ENCODE results near the gene CLIP1. TPM values are rescaled to one million over a fixed set of nuclear protein-coding genes. Genes with fewer than 3 reads are reported as not detected.
"Not testable (repeated sequence)": the region's sequence is repeated elsewhere in the genome, so short reads cannot be mapped to it uniquely, and the experiment has no call there.

The CLIP1 gene
- polyA plus RNA-seq, 4 donors = 16.1 to 34.9 (median 19.7) TPM

DNA sequence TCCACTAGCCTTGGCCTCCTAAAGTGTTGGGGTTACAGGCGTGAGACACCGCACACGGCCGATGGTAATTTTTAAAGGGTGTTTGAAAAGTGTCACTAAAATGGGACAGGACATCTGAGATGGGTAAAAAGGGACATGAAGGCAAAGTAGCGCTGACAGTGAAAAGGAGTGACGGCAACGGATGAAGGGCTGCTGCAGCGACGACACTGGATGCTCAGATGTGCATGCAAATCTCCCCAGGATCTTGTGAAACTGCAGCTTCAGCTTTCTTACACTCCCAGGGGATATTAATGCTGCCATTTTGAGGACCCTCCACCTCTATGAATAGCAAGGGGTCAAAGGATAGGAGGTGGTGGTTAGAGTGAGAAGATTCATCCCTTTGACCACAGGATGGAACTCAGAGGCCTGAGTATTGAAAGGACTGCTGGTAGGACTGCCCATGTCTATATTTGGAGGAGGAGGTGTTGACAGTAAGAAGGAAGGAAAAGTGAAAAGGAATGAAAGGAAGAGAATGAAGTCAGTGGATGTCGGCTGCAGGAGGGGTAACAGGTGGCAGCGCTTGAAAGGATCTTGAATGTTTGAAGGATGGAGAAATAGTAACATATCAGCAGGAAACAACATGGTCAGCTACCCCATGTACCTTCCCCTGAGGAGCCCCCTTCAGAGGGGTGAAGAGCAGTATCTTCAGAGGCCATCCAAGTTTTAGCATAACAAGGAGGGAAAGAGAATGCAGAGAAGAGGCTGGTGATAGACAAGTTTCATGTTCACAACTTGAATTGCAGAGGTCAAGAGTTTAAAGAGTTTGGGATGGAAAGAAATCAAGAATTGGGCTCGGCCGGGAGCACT, 37.1 kb downstream of the CLIP1 start:
- Histone ChIP-seq H3K36me3 (ENCODE audit: control insufficient read depth in 3 of 3, insufficient read depth in 2 of 3, low read depth in 1 of 3, low read length in 3 of 3) (peaks cover 0 to 12% (median 0%) of the 10 kb centered on the region in 3 donors), H3K4me3 (ENCODE audit: low read depth in 1 of 3, low read length in 3 of 3) (no peak overlapping the region), H3K27me3 (ENCODE audit: control insufficient read depth in 3 of 3, insufficient read depth in 3 of 3, low read length in 3 of 3) (no peaks in the 10 kb centered on the region), H3K9me3 (ENCODE audit: control insufficient read depth in 2 of 2, insufficient read depth in 1 of 2, low read depth in 1 of 2, low read length in 1 of 2) (no peaks in the 10 kb centered on the region), H3K4me1 (ENCODE audit: control insufficient read depth in 3 of 3, insufficient read depth in 2 of 3, low read depth in 1 of 3, low read length in 2 of 3) (no peaks in the 10 kb centered on the region), H3K27ac (ENCODE audit: low read depth in 1 of 3, low read length in 2 of 3) (no peak overlapping the region)
- FAIRE-seq (no peak), DNase-seq (no peak)
- WGBS, 3 donors = 92 to 96% (median 92%) methylated on average over 13 of the region's 13 CpGs

DNA sequence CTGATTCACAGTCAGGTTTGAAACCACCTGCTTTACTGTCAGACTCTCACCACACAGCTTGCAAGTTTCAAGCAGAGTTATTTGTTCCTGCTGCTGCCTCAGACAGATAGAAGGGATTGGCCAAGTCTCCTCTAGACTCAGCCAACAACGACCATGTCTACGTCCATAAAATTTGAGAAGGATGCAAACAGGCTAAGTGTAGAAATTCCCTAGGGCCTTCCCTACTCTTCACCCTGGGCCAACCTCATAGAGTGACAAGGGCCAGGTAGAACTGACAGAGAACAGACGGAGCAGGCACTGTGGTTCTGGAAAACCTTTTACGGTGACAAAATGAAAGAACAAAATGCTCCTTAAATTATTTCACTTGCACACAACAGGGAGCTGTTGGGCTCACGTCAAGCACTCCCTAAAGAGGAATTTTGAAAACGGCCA, 39.5 kb downstream of the CLIP1 start:
- 85 to 96% (median 91%) methylated on average over 6 of the region's 6 CpGs for WGBS, 3 donors
- no peak for FAIRE-seq

GRCh38 chr12:122381021-122381420, 41.4 kb downstream of the CLIP1 start:
- Histone ChIP-seq H3K36me3 (ENCODE audit: control insufficient read depth in 3 of 3, insufficient read depth in 2 of 3, low read depth in 1 of 3, low read length in 3 of 3) (peaks cover 9 to 42% (median 9%) of the 10 kb centered on the region in 3 donors), H3K9me3 (ENCODE audit: control insufficient read depth in 2 of 2, insufficient read depth in 1 of 2, low read depth in 1 of 2, low read length in 1 of 2) (no peaks in the 10 kb centered on the region), H3K4me1 (ENCODE audit: control insufficient read depth in 3 of 3, insufficient read depth in 2 of 3, low read depth in 1 of 3, low read length in 2 of 3) (no peaks in the 10 kb centered on the region), H3K4me3 (ENCODE audit: low read depth in 1 of 3, low read length in 3 of 3) (no peak overlapping the region), H3K27me3 (ENCODE audit: control insufficient read depth in 3 of 3, insufficient read depth in 3 of 3, low read length in 3 of 3) (no peaks in the 10 kb centered on the region), H3K27ac (ENCODE audit: low read depth in 1 of 3, low read length in 2 of 3) (no peak overlapping the region)
- 76 to 91% (median 86%) methylated on average over 1 of the region's 1 CpG for WGBS, 3 donors
- FAIRE-seq (no peak), DNase-seq (no peak)

More for the DNA sequence above, 39.5 kb downstream of the CLIP1 start:
- Histone ChIP-seq H3K27me3 (ENCODE audit: control insufficient read depth in 3 of 3, insufficient read depth in 3 of 3, low read length in 3 of 3) (no peaks in the 10 kb centered on the region), H3K4me3 (ENCODE audit: low read depth in 1 of 3, low read length in 3 of 3) (no peak overlapping the region), H3K4me1 (ENCODE audit: control insufficient read depth in 3 of 3, insufficient read depth in 2 of 3, low read depth in 1 of 3, low read length in 2 of 3) (no peaks in the 10 kb centered on the region), H3K36me3 (ENCODE audit: control insufficient read depth in 3 of 3, insufficient read depth in 2 of 3, low read depth in 1 of 3, low read length in 3 of 3) (peaks cover under 1 to 26% (median 2%) of the 10 kb centered on the region in 3 donors), H3K9me3 (ENCODE audit: control insufficient read depth in 2 of 2, insufficient read depth in 1 of 2, low read depth in 1 of 2, low read length in 1 of 2) (no peaks in the 10 kb centered on the region), H3K27ac (ENCODE audit: low read depth in 1 of 3, low read length in 2 of 3) (no peak overlapping the region)
- no peak for DNase-seq

- 97 to 98% (median 97%) methylated on average over 5 of the region's 5 CpGs for WGBS, 3 donors
- not testable (repeated sequence) for DNase-seq; H3K4me3 ChIP-seq (ENCODE audit: low read depth in 1 of 3, low read length in 3 of 3); H3K27me3 ChIP-seq (ENCODE audit: control insufficient read depth in 3 of 3, insufficient read depth in 3 of 3, low read length in 3 of 3); H3K9me3 ChIP-seq (ENCODE audit: control insufficient read depth in 2 of 2, insufficient read depth in 1 of 2, low read depth in 1 of 2, low read length in 1 of 2); H3K4me1 ChIP-seq (ENCODE audit: control insufficient read depth in 3 of 3, insufficient read depth in 2 of 3, low read depth in 1 of 3, low read length in 2 of 3); H3K27ac ChIP-seq (ENCODE audit: low read depth in 1 of 3, low read length in 2 of 3); FAIRE-seq
- peaks cover 9 to 52% (median 9%) of the 10 kb centered on the region in 3 donors for H3K36me3 ChIP-seq (ENCODE audit: control insufficient read depth in 3 of 3, insufficient read depth in 2 of 3, low read depth in 1 of 3, low read length in 3 of 3)
These were observed 45.7 kb downstream of the CLIP1 start for GRCh38 chr12:122376751-122377150.

- no peak for FAIRE-seq
- Histone ChIP-seq H3K9me3 (ENCODE audit: control insufficient read depth in 2 of 2, insufficient read depth in 1 of 2, low read depth in 1 of 2, low read length in 1 of 2) (no peaks in the 10 kb centered on the region), H3K27me3 (ENCODE audit: control insufficient read depth in 3 of 3, insufficient read depth in 3 of 3, low read length in 3 of 3) (no peaks in the 10 kb centered on the region), H3K4me1 (ENCODE audit: control insufficient read depth in 3 of 3, insufficient read depth in 2 of 3, low read depth in 1 of 3, low read length in 2 of 3) (no peaks in the 10 kb centered on the region), H3K36me3 (ENCODE audit: control insufficient read depth in 3 of 3, insufficient read depth in 2 of 3, low read depth in 1 of 3, low read length in 3 of 3) (peaks cover 9 to 56% (median 9%) of the 10 kb centered on the region in 3 donors), H3K27ac (ENCODE audit: low read depth in 1 of 3, low read length in 2 of 3) (no peak overlapping the region), H3K4me3 (ENCODE audit: low read depth in 1 of 3, low read length in 3 of 3) (no peak overlapping the region)
- no peak for DNase-seq
- WGBS, 3 donors = 74 to 84% (median 82%) methylated on average over 5 of the region's 5 CpGs
These were observed 47.8 kb downstream of the CLIP1 start for GRCh38 chr12:122374707-122375106.

GRCh38 chr12:122371475-122372045, 50.9 kb downstream of the CLIP1 start:
- Histone ChIP-seq H3K4me1 (ENCODE audit: control insufficient read depth in 3 of 3, insufficient read depth in 2 of 3, low read depth in 1 of 3, low read length in 2 of 3) (peaks cover 0 to 9% (median 7%) of the 10 kb centered on the region in 3 donors), H3K36me3 (ENCODE audit: control insufficient read depth in 3 of 3, insufficient read depth in 2 of 3, low read depth in 1 of 3, low read length in 3 of 3) (peaks cover 0 to 36% (median 0%) of the 10 kb centered on the region in 3 donors), H3K27me3 (ENCODE audit: control insufficient read depth in 3 of 3, insufficient read depth in 3 of 3, low read length in 3 of 3) (no peaks in the 10 kb centered on the region), H3K9me3 (ENCODE audit: control insufficient read depth in 2 of 2, insufficient read depth in 1 of 2, low read depth in 1 of 2, low read length in 1 of 2) (no peaks in the 10 kb centered on the region), H3K4me3 (ENCODE audit: low read depth in 1 of 3, low read length in 3 of 3) (no peak overlapping the region), H3K27ac (ENCODE audit: low read depth in 1 of 3, low read length in 2 of 3) (peak overlapping the region in 1 of 3 donors; percentile 11)
- WGBS, 3 donors = 45 to 65% (median 64%) methylated on average over 8 of the region's 8 CpGs
- DNase-seq = no peak
- no peak for FAIRE-seq

DNA sequence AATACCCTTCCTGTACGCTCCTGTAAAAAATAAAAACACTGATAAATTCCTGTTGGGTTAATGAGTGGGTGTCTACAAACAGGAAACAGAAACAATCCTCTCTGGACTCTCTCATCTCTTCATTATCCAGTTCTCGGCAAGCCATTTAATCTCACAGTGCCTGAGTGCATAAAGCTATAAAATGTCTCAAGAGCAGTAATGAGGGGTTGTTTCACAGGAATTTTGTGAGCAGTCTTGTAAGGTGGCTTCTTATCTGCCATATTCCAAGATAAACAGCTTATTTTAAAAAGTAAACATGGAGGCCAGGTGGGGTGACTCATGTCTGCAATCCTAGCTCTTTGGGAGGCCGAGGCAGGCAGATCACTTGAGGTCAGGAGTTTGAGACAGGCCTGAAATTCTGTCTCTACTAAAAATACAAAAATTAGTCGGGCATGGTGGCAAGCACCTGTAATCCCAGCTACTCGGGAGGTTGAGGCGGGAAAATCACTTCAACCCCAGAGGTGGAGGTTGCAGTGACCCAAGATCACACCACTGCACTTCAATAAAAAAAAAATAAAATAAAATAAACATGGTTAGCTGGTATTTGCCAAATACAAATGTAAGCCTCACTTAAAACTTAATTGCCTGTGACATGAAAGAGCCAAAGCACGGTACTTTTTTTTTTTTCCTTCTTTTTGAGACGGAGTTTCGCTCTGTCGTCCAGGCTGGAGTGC, 54.0 kb downstream of the CLIP1 start:
- peak; percentile 68 to 80 for DNase-seq
- Histone ChIP-seq H3K27me3 (ENCODE audit: control insufficient read depth in 3 of 3, insufficient read depth in 3 of 3, low read length in 3 of 3) (no peaks in the 10 kb centered on the region), H3K4me3 (ENCODE audit: low read depth in 1 of 3, low read length in 3 of 3) (no peak overlapping the region), H3K36me3 (ENCODE audit: control insufficient read depth in 3 of 3, insufficient read depth in 2 of 3, low read depth in 1 of 3, low read length in 3 of 3) (peaks cover 0 to 25% (median 0%) of the 10 kb centered on the region in 3 donors), H3K9me3 (ENCODE audit: control insufficient read depth in 2 of 2, insufficient read depth in 1 of 2, low read depth in 1 of 2, low read length in 1 of 2) (no peaks in the 10 kb centered on the region), H3K4me1 (ENCODE audit: control insufficient read depth in 3 of 3, insufficient read depth in 2 of 3, low read depth in 1 of 3, low read length in 2 of 3) (peaks cover 0 to 9% (median 7%) of the 10 kb centered on the region in 3 donors), H3K27ac (ENCODE audit: low read depth in 1 of 3, low read length in 2 of 3) (peak overlapping the region in 2 of 3 donors; percentile 52 to 60)
- WGBS, 3 donors = 39 to 59% (median 53%) methylated on average over 10 of the region's 10 CpGs
- no peak for FAIRE-seq

GRCh38 chr12:122367632-122368031, 54.8 kb downstream of the CLIP1 start:
- Histone ChIP-seq H3K27ac (ENCODE audit: low read depth in 1 of 3, low read length in 2 of 3) (peak overlapping the region in 1 of 3 donors; percentile 60), H3K36me3 (ENCODE audit: control insufficient read depth in 3 of 3, insufficient read depth in 2 of 3, low read depth in 1 of 3, low read length in 3 of 3) (peaks cover 0 to 28% (median 2%) of the 10 kb centered on the region in 3 donors)
- H3K4me3 ChIP-seq (ENCODE audit: low read depth in 1 of 3, low read length in 3 of 3); H3K4me1 ChIP-seq (ENCODE audit: control insufficient read depth in 3 of 3, insufficient read depth in 2 of 3, low read depth in 1 of 3, low read length in 2 of 3); H3K9me3 ChIP-seq (ENCODE audit: control insufficient read depth in 2 of 2, insufficient read depth in 1 of 2, low read depth in 1 of 2, low read length in 1 of 2); DNase-seq; FAIRE-seq; H3K27me3 ChIP-seq (ENCODE audit: control insufficient read depth in 3 of 3, insufficient read depth in 3 of 3, low read length in 3 of 3): not testable (repeated sequence)

Data from small intestine (tissue), 7 donors.